Measurements from ENCODE around the gene IPPK. TPM values are rescaled to one million over a fixed set of nuclear protein-coding genes. Genes with fewer than 3 reads are reported as not detected.

IPPK gene
- total and polyA plus RNA-seq, 2 of the 4 experiments (the other 2 are of a cell fraction), result 25.1 to 26.8 TPM

DNA sequence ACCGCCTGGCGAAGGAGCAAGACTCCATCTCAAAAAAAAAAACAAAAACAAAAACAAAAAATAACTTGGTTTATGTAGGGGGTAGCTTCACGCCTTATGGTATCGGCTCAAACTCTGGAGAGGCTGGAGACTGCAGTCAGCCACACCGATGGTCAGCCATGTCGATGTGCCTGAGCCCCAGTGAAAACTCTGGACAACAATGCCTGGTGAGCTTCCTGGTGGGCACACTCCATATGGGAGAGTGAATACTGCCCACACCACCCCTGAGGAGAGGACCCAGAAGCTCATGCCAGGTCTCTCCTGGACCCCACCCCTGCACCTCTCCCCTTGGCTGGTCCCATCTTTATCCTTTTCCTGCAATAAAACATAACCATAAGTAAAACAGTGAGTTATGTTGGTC is 19.6 kb downstream of the IPPK start:
- Histone ChIP-seq H2AK9ac (replicated peaks; ENCODE audit: low read depth, low read length, poor library complexity) (no peak overlapping the region), H3K4me3 (ENCODE audit: insufficient read depth, low read depth, low read length) (no peak overlapping the region), H2AK5ac (ENCODE audit: low read depth, low read length) (no peak overlapping the region), H3K56ac (ENCODE audit: extremely low read depth, insufficient read depth, low read length) (no peak overlapping the region), H4K91ac (ENCODE audit: insufficient read depth, low read depth, low read length) (no peak overlapping the region), H2BK20ac (ENCODE audit: low read depth, low read length) (no peak overlapping the region), H4K8ac (ENCODE audit: low read depth in 2 of 2, low read length in 2 of 2) (no peak overlapping the region), H3K9me3 (ENCODE audit: control insufficient read depth, insufficient read depth, low read length) (no peaks in the 10 kb centered on the region), H4K5ac (ENCODE audit: low read depth, low read length) (no peak overlapping the region), H3K23ac (ENCODE audit: low read depth, low read length) (no peak overlapping the region), H3K27me3 (ENCODE audit: control insufficient read depth, insufficient read depth, low read length) (no peaks in the 10 kb centered on the region), H2BK5ac (ENCODE audit: low read depth, low read length, poor library complexity, severe bottlenecking) (no peak overlapping the region), H2BK15ac (ENCODE audit: low read depth, low read length) (no peak overlapping the region), H3K4me1 (ENCODE audit: control insufficient read depth, insufficient read depth, low read length) (peaks cover 2% of the 10 kb centered on the region; the same call in 1 of the 2 replicates), H3K36me3 (ENCODE audit: control insufficient read depth, insufficient read depth, low read length) (peaks cover 48% of the 10 kb centered on the region), H3K4me2 (ENCODE audit: low read depth, low read length) (no peak overlapping the region), H2BK120ac (ENCODE audit: low read depth, low read length) (no peak overlapping the region), H3K4ac (ENCODE audit: low read depth, low read length) (no peak overlapping the region), H3K79me1 (ENCODE audit: low read depth in 1 of 2, low read length in 2 of 2) (peaks cover 15 to 47% of the 10 kb centered on the region in 2 experiments), H3K14ac (replicated peaks; ENCODE audit: low read depth, low read length) (no peak overlapping the region), H2AFZ (replicated peaks; ENCODE audit: low read length, poor library complexity) (no peak overlapping the region), H4K20me1 (ENCODE audit: insufficient read depth, low read length) (peaks cover 8% of the 10 kb centered on the region; the same call in 1 of the 2 replicates), H3K9me1 (ENCODE audit: insufficient read depth, low read length) (peaks cover 12% of the 10 kb centered on the region; the same call in 1 of the 2 replicates), H3K18ac (ENCODE audit: low read depth, low read length) (no peak overlapping the region), H3K9ac (ENCODE audit: low read depth, low read length) (no peak overlapping the region), H3K27ac (ENCODE audit: insufficient read depth, low read length) (no peak overlapping the region)
- in situ Hi-C loops (cut with MboI; ENCODE audit: low sequenced_read_pairs) (no loop called here), dilution Hi-C loops (cut with HindIII; ENCODE audit: low sequenced_read_pairs, unreplicated experiment) (no loop called here), intact Hi-C loops (cut with micrococcal nuclease) (no loop called here)
- no CpG with 5 or more reads among the region's 6 CpGs for WGBS, 2 experiments (ENCODE audit: extremely low coverage in 2 of 2, insufficient read length in 1 of 2)
- DNase-seq (no peak), ATAC-seq (ENCODE audit: low read depth) (no peak)
- no TSS peak for BruUV-seq (replicated peaks)
- ChIA-PET POLR2A (ENCODE audit: unreplicated experiment) (no interaction called here), CTCF (no interaction called here)
- TF ChIP-seq MAZ (IDR thresholded peaks at IDR 0.05; ENCODE audit: borderline replicate concordance, low read depth, low read length) (no peak), MXI1 (IDR thresholded peaks at IDR 0.05; ENCODE audit: borderline replicate concordance, low read depth, low read length) (no peak), CHD1 (IDR thresholded peaks at IDR 0.05; ENCODE audit: low read depth, low read length) (no peak)
